A673 (cell line): ENCODE measurements around the gene SDK1.

Experiments
- CTCF ChIP-seq: fragments of 300-800, 200-600 bp; sonication (generic); conservative IDR thresholded peaks from 2 replicates; pipeline ENCODE4 v1.5.1; 2017; ENCODE audit warnings: low read depth, mild to moderate bottlenecking, antibody characterized with exemption, low read length, moderate library complexity, mixed read lengths
- EZH2 ChIP-seq: fragments of 200-600 bp; sonication (generic); IDR thresholded peaks from 2 replicates; pipeline ENCODE4 v1.6.1; 2017; ENCODE audit warnings: borderline replicate concordance, low read depth, mild to moderate bottlenecking, mixed read lengths, antibody characterized with exemption, low read length; ENCODE audit not compliant: poor library complexity, severe bottlenecking

GRCh38 chr7:3937605-3938004, 636.6 kb downstream of the SDK1 start:
- TF ChIP-seq CTCF (no peak), EZH2 (no peak)
